ENCODE results near the gene KISS1.

The KISS1 gene

DNA sequence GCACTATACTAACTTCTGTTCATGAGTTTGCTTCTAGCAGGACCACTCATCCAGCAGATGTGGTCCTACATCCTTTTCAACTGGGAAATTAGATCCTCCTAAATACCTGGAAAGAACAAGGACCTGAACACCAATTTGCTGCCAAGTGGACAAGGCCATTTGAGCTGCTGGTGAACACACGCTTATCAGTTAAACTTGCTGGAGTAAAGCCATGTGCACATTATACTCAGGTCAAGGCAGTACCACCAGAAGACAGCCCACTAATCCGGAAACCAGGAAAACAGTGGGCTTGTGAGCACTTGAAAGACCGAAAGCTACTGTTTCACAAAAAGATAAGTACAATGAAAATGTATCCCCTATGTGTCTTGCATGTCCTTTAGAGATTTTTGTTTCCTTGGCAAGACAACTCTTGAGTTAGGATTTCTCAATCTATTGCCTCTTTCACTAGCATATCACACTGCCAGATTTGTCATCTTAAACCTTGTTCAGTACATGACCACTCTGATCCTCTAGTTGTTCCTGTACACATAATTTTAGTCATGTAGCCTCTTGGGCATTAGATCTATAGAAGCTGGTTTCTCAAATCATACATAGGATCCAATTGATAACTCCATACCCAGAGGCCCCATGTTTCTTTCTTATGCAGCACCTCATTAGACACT lies 25.7 kb downstream of the KISS1 start:
- Histone ChIP-seq H3K9me3 (replicated peaks; ENCODE audit: low read length) (no peaks in the 10 kb centered on the region), H3K36me3 (ENCODE audit: insufficient read depth, low read length) (no peaks in the 10 kb centered on the region), H3K4me3 (ENCODE audit: low read length) (no peak overlapping the region), H3K4me1 (ENCODE audit: control insufficient read depth, insufficient read depth, low read length) (peaks cover 16% of the 10 kb centered on the region), H3K4me2 (ENCODE audit: low read length) (no peak overlapping the region), H3K27me3 (ENCODE audit: control insufficient read depth, insufficient read depth, low read length) (peaks cover 12% of the 10 kb centered on the region), H3K9ac (ENCODE audit: low read depth, low read length) (no peak overlapping the region)

DNA sequence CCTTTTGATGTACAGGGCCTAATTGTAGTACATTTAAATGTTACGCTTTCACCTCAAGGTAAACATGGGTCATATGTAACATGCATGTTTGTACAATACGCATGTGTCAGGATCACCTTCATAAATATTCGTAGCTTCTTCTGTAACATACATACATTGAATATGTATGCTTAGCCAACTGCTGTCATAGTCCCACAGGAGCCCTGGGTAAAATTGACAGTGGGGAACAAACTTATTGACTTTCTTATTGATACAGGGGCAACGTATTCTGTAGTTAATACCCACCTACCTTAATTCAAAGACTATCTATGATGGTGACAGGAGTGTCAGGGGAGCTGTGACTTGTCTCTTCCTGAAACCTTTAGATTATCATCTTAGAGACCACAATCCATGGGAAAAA lies 26.4 kb downstream of the KISS1 start:
- no peak overlapping the region for H3K4me2 ChIP-seq (ENCODE audit: low read length)
- H3K4me3 ChIP-seq (ENCODE audit: low read length): no peak overlapping the region
- peaks cover 16% of the 10 kb centered on the region for H3K4me1 ChIP-seq (ENCODE audit: control insufficient read depth, insufficient read depth, low read length)
- no peaks in the 10 kb centered on the region for H3K36me3 ChIP-seq (ENCODE audit: insufficient read depth, low read length)
- H3K27me3 ChIP-seq (ENCODE audit: control insufficient read depth, insufficient read depth, low read length): peaks cover 7% of the 10 kb centered on the region
- H3K9me3 ChIP-seq (replicated peaks; ENCODE audit: low read length): no peaks in the 10 kb centered on the region
- no peak overlapping the region for H3K9ac ChIP-seq (ENCODE audit: low read depth, low read length)

DNA sequence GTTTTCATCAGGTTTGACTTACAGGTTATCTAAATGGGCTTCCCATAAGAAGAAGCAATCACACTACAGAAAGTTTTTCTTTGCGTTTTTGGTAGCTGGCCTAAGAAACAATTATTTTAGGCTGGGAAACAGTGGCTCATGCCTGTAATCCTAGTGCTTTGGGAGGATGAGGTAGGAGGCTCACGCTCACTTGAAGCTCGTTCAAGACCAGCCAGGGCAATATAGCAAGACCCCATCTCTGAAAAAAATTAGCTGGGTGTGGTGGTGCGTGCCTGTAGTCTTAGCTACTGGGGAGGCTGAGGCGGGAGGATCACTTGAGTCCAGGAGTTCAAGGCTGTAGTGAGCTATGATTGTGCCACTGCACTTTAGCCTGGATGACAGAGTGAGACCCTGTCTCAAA lies 28.6 kb downstream of the KISS1 start:
- no peak overlapping the region for H3K9ac ChIP-seq (ENCODE audit: low read depth, low read length)
- no peak overlapping the region for H3K4me2 ChIP-seq (ENCODE audit: low read length)
- peaks cover 7% of the 10 kb centered on the region for H3K27me3 ChIP-seq (ENCODE audit: control insufficient read depth, insufficient read depth, low read length)
- H3K4me3 ChIP-seq (ENCODE audit: low read length): no peak overlapping the region
- no peaks in the 10 kb centered on the region for H3K9me3 ChIP-seq (replicated peaks; ENCODE audit: low read length)
- peaks cover 15% of the 10 kb centered on the region for H3K4me1 ChIP-seq (ENCODE audit: control insufficient read depth, insufficient read depth, low read length)
- H3K36me3 ChIP-seq (ENCODE audit: insufficient read depth, low read length): no peaks in the 10 kb centered on the region

DNA sequence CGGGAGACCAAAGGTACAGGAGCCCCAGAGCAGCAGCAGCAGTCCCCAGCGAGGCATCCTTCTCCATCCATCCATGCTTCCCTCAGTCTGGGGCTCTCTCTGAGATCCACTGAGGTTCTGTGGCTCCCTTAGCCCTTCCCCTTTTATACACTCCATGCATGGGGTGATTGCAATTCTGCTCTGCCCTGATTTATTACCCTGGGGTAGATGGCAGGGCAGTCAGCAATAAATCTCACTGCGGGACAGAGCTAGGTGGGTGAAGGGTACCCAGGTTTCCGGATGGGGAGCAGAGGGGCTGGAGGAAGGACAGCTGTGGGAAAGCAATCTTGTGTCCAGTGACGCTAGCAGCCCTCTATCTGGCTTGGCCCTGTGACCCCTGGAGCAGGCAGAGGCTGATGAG lies 30.1 kb downstream of the KISS1 start, which contains the start of gene REN:
REN (minus strand) TSS at position 119 of the 400 bp plus-strand sequence; CDS start at position 75, 44 bp downstream.
- H3K9me3 ChIP-seq (replicated peaks; ENCODE audit: low read length): no peaks in the 10 kb centered on the region
- H3K4me1 ChIP-seq (ENCODE audit: control insufficient read depth, insufficient read depth, low read length): peaks cover under 1% of the 10 kb centered on the region
- H3K4me3 ChIP-seq (ENCODE audit: low read length): no peak within 1 kb of the TSS
- peaks cover 18% of the 10 kb centered on the region for H3K27me3 ChIP-seq (ENCODE audit: control insufficient read depth, insufficient read depth, low read length)
- H3K9ac ChIP-seq (ENCODE audit: low read depth, low read length): no peak within 1 kb of the TSS
- no peaks in the 10 kb centered on the region for H3K36me3 ChIP-seq (ENCODE audit: insufficient read depth, low read length)
- H3K4me2 ChIP-seq (ENCODE audit: low read length): no peak within 1 kb of the TSS

DNA sequence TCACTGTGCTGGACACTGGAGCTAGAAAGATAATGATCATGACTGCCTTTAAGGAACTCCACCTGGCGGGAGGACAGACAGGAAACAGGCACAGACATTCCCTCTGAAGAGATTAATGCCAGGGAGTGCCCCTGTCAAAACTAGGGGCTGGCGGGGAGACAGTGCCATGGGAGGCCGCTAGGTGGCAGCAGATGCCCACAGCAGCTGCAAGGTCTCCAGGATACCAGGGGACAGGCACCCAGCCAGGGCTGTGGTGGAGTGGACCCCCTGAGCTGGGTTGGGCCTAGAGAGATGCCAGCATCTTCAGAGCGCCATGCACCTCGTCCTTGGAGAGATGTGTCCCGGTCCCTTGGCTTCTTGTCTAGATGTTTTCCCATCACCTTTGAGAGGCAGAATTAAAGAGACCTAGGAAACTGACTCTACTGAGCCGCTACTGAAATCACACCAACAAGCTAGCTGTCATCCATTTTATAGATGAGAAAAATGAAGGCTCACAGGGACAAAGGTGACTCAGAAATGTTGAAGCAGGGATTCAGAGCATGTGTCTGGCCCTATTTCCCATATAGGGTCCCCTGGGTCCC lies 33.7 kb downstream of the KISS1 start:
- no peaks in the 10 kb centered on the region for H3K9me3 ChIP-seq (replicated peaks; ENCODE audit: low read length)
- H3K36me3 ChIP-seq (ENCODE audit: insufficient read depth, low read length): no peaks in the 10 kb centered on the region
- no peak overlapping the region for H3K9ac ChIP-seq (ENCODE audit: low read depth, low read length)
- no peak overlapping the region for H3K4me2 ChIP-seq (ENCODE audit: low read length)
- H3K4me1 ChIP-seq (ENCODE audit: control insufficient read depth, insufficient read depth, low read length): no peaks in the 10 kb centered on the region
- peaks cover 49% of the 10 kb centered on the region for H3K27me3 ChIP-seq (ENCODE audit: control insufficient read depth, insufficient read depth, low read length)
- no peak overlapping the region for H3K4me3 ChIP-seq (ENCODE audit: low read length)

DNA sequence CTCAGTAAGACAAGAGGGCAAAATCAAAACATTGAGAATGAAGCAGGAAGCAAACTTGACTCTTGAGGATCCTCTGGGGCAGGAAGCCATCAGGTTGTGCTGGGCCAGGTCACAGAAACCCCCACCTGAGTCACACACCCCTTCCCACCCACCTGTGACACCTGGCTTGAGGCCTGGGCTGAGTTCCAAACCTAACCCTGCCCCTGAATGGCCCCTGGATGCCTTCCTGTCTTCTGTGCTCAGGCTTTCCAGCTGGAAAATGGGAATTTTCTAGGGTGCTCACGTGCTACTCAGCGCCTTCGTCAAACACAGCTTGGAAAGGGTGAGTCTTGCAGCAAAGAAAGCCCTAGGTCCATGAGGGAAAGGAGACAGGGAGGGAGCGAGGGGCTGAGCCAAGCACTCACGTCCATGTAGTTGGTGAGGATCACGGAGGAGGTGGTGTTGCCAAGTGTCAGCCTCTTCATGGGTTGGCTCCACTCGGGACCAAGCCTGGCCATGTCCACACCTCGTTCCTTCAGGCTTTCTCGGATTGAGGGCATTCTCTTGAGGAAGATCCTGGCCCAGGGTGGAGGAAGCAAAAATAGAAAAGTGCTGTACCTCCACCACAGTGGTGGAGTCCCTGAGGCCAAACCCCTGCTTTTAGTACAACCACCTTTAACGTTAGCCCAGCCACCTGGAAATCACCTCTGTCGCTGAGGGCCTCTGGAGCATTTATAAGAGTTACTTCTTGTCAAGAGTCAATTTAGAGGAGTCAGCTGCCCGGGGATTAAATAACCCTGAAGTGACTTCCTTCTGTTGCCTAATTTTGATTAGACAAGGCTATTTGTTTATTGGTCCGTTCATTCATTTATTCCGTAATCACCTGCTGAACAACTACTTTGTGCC lies 34.4 kb downstream of the KISS1 start:
- H3K4me3 ChIP-seq (ENCODE audit: low read length): no peak overlapping the region

DNA sequence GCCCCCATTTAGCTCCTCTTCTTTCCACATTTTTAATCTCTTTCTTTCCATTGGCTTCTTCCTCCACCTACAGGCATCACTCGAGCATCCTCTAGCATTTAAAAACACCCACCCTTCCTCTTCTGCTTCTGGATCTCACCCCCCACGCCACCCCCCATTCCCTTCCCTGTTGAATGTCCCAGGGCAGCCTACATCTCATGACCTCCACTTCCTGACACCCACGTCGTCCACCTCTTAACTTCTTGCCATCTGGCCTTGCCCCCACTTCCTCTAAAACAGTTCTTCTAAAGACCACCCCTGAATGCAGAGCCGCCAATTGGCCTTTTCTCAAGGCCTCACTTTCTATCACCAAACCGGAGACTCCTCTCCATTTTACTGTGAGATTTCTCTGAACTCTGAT lies 38.3 kb downstream of the KISS1 start:
- no peaks in the 10 kb centered on the region for H3K4me1 ChIP-seq (ENCODE audit: control insufficient read depth, insufficient read depth, low read length)
- H3K27me3 ChIP-seq (ENCODE audit: control insufficient read depth, insufficient read depth, low read length): peaks cover 81% of the 10 kb centered on the region
- no peak overlapping the region for H3K4me3 ChIP-seq (ENCODE audit: low read length)
- H3K9ac ChIP-seq (ENCODE audit: low read depth, low read length): no peak overlapping the region
- H3K36me3 ChIP-seq (ENCODE audit: insufficient read depth, low read length): no peaks in the 10 kb centered on the region
- no peaks in the 10 kb centered on the region for H3K9me3 ChIP-seq (replicated peaks; ENCODE audit: low read length)
- no peak overlapping the region for H3K4me2 ChIP-seq (ENCODE audit: low read length)

More for the DNA sequence above, 34.4 kb downstream of the KISS1 start:
- Histone ChIP-seq H3K27me3 (ENCODE audit: control insufficient read depth, insufficient read depth, low read length) (peaks cover 53% of the 10 kb centered on the region), H3K36me3 (ENCODE audit: insufficient read depth, low read length) (no peaks in the 10 kb centered on the region), H3K9ac (ENCODE audit: low read depth, low read length) (no peak overlapping the region), H3K4me1 (ENCODE audit: control insufficient read depth, insufficient read depth, low read length) (no peaks in the 10 kb centered on the region), H3K9me3 (replicated peaks; ENCODE audit: low read length) (no peaks in the 10 kb centered on the region), H3K4me2 (ENCODE audit: low read length) (no peak overlapping the region)

DNA sequence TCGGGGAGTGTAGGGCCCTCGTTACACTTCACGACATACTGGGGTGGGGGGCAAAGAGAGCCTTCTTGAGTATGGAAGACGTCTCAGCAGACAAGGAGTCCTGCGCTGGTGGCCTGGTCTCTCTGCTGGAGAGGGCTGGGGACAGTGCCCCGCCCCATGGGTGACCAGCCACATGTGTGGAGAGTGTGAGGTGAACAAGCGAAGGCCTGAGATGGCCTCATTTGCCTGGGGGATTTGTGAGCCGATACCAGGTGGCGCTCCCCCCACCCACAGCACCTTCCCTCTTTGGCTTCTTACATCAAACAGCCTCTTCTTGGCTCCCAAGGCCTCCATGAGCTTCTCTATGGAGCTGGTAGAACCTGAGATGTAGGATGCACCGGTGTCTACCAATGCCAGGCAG lies 40.4 kb downstream of the KISS1 start:
- peaks cover 74% of the 10 kb centered on the region for H3K27me3 ChIP-seq (ENCODE audit: control insufficient read depth, insufficient read depth, low read length)
- H3K4me3 ChIP-seq (ENCODE audit: low read length): no peak overlapping the region
- H3K9me3 ChIP-seq (replicated peaks; ENCODE audit: low read length): no peaks in the 10 kb centered on the region
- no peaks in the 10 kb centered on the region for H3K36me3 ChIP-seq (ENCODE audit: insufficient read depth, low read length)
- no peak overlapping the region for H3K9ac ChIP-seq (ENCODE audit: low read depth, low read length)
- H3K4me1 ChIP-seq (ENCODE audit: control insufficient read depth, insufficient read depth, low read length): peaks cover 12% of the 10 kb centered on the region
- no peak overlapping the region for H3K4me2 ChIP-seq (ENCODE audit: low read length)

DNA sequence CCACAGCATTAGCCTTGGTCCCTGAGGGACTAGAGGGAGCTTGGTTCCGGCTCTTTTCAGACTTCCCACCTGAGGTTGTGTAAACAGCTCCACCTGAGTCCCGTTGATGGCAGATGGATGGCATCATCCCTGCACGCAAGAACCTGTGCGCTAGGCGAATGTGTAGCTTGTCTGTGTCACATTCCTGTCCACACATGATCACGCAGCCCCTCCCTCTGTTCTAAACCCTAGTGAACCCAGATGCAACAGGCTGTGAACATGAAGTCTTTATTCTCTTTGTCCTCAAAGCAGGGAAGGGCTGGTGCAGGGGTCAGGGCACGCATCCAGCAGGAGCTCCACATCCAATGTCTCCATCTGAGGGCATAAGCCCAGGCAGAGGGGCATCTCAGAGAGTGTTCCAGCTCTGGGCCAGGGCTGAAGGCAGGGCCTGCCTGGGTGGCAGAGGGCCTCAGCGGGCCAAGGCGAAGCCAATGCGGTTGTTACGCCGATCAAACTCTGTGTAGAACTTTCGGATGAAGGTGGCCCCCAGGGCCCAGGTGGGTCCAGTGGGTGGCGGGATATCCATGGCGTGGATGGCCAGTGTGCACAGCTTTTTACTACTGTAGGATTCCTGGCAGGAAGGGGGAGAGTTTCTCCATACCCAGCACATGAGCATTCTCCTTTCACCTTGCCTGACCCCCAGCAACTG lies 41.6 kb downstream of the KISS1 start:
- peaks cover 64% of the 10 kb centered on the region for H3K27me3 ChIP-seq (ENCODE audit: control insufficient read depth, insufficient read depth, low read length)
- H3K9ac ChIP-seq (ENCODE audit: low read depth, low read length): no peak overlapping the region
- H3K4me3 ChIP-seq (ENCODE audit: low read length): no peak overlapping the region
- no peak overlapping the region for H3K4me2 ChIP-seq (ENCODE audit: low read length)
- no peaks in the 10 kb centered on the region for H3K9me3 ChIP-seq (replicated peaks; ENCODE audit: low read length)
- H3K36me3 ChIP-seq (ENCODE audit: insufficient read depth, low read length): no peaks in the 10 kb centered on the region
- peaks cover 21% of the 10 kb centered on the region for H3K4me1 ChIP-seq (ENCODE audit: control insufficient read depth, insufficient read depth, low read length)

DNA sequence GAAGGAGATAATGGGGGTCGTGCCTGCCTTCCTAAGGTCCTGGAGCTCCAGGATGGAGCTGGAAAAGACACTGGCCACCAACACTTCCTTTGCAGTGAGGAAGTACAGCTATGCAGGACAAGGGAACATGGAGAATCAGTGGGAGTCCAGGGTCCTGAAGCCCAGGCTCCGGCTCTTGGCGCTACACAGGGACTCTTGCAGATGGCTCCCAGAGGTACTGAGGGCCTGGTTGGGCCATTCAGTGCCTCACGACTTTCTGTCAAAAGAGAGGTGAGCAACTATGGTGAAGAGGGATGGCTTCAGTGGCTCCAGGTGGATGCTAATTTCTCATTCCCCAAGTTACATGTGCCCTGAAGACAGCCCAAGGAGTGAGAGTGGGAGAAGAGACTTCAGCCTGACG lies 42.6 kb downstream of the KISS1 start:
- H3K4me2 ChIP-seq (ENCODE audit: low read length): no peak overlapping the region
- H3K4me3 ChIP-seq (ENCODE audit: low read length): no peak overlapping the region
- H3K9me3 ChIP-seq (replicated peaks; ENCODE audit: low read length): no peaks in the 10 kb centered on the region
- no peak overlapping the region for H3K9ac ChIP-seq (ENCODE audit: low read depth, low read length)
- peaks cover 60% of the 10 kb centered on the region for H3K27me3 ChIP-seq (ENCODE audit: control insufficient read depth, insufficient read depth, low read length)
- H3K36me3 ChIP-seq (ENCODE audit: insufficient read depth, low read length): no peaks in the 10 kb centered on the region
- peaks cover 21% of the 10 kb centered on the region for H3K4me1 ChIP-seq (ENCODE audit: control insufficient read depth, insufficient read depth, low read length)

All from skeletal muscle satellite cell (primary cell).